ENCODE measurements around the gene STAG2. TPM values are rescaled to one million over a fixed set of nuclear protein-coding genes. Genes with fewer than 3 reads are reported as not detected.

STAG2 gene
- total and polyA plus RNA-seq, 2 donors (not counting 3 experiments of a cell fraction or from before 2014, with no cell fraction given): 12.7 to 55.9 TPM

GRCh38 chrX:124028182-124028581 is 66.7 kb downstream of the STAG2 start:
- no peaks in the 10 kb centered on the region for H4K20me1 ChIP-seq (replicated peaks; ENCODE audit: control insufficient read depth, extremely low read depth, insufficient read depth, low read length)
- no peaks in the 10 kb centered on the region for H3K27me3 ChIP-seq (ENCODE audit: control insufficient read depth in 2 of 2, insufficient read depth in 2 of 2, low read length in 2 of 2)
- H3K36me3 ChIP-seq (ENCODE audit: control insufficient read depth in 2 of 2, extremely low read depth in 1 of 2, insufficient read depth in 2 of 2, low read length in 2 of 2): no peaks in the 10 kb centered on the region
- no peak overlapping the region for H3K27ac ChIP-seq (ENCODE audit: insufficient read depth, low read depth, low read length)
- FAIRE-seq (no peak), DNase-seq (ENCODE audit: low read depth, low spot score) (no peak)
- peaks cover 11% of the 10 kb centered on the region for H3K79me2 ChIP-seq (ENCODE audit: control insufficient read depth, insufficient read depth, low read length)
- ChIA-PET CTCF (no interaction called here), POLR2A (no interaction called here)
- no peaks in the 10 kb centered on the region for H3K9me1 ChIP-seq (replicated peaks; ENCODE audit: control insufficient read depth, extremely low read depth, insufficient read depth, low read length)
- no peak overlapping the region for H3K4me3 ChIP-seq (replicated peaks in 1 of 3; ENCODE audit: insufficient read depth in 1 of 3, low read depth in 1 of 3, low read length in 3 of 3)
- dilution Hi-C loops (cut with MboI; ENCODE audit: extremely low pct_ligation_motif_present, low sequenced_read_pairs): no loop called here
- H3K9me3 ChIP-seq (replicated peaks; ENCODE audit: control insufficient read depth, insufficient read depth, low read length): no peaks in the 10 kb centered on the region
- H3K9ac ChIP-seq (replicated peaks; ENCODE audit: extremely low read depth, insufficient read depth, low read length): no peak overlapping the region
- BruUV-seq (replicated peaks): no TSS peak
- H2AFZ ChIP-seq (ENCODE audit: low read depth, low read length): no peak overlapping the region
- no peak overlapping the region for H3K4me2 ChIP-seq (ENCODE audit: insufficient read depth, low read length)
- intact Hi-C loops (cut with micrococcal nuclease): no loop called here
- TF ChIP-seq MYC (IDR thresholded peaks at IDR 0.05; ENCODE audit: low read depth, low read length) (no peak), GATA2 (IDR thresholded peaks at IDR 0.05; ENCODE audit: insufficient read depth, insufficient read length, low read depth, low read length) (no peak), FOS (IDR thresholded peaks at IDR 0.05; ENCODE audit: borderline replicate concordance, insufficient read depth, low read length) (peak; percentile 29)
- peaks cover 5% of the 10 kb centered on the region for H3K4me1 ChIP-seq (ENCODE audit: control insufficient read depth, extremely low read depth, insufficient read depth, low read length)

- no peak for FAIRE-seq
- Histone ChIP-seq H3K4me2 (ENCODE audit: insufficient read depth, low read length) (no peak overlapping the region), H3K79me2 (ENCODE audit: control insufficient read depth, insufficient read depth, low read length) (peaks cover 8% of the 10 kb centered on the region), H3K9me3 (replicated peaks; ENCODE audit: control insufficient read depth, insufficient read depth, low read length) (no peaks in the 10 kb centered on the region), H4K20me1 (replicated peaks; ENCODE audit: control insufficient read depth, extremely low read depth, insufficient read depth, low read length) (no peaks in the 10 kb centered on the region), H3K9ac (replicated peaks; ENCODE audit: extremely low read depth, insufficient read depth, low read length) (no peak overlapping the region), H3K4me3 (replicated peaks in 1 of 3; ENCODE audit: insufficient read depth in 1 of 3, low read depth in 1 of 3, low read length in 3 of 3) (no peak overlapping the region), H3K9me1 (replicated peaks; ENCODE audit: control insufficient read depth, extremely low read depth, insufficient read depth, low read length) (no peaks in the 10 kb centered on the region), H3K4me1 (ENCODE audit: control insufficient read depth, extremely low read depth, insufficient read depth, low read length) (no peaks in the 10 kb centered on the region), H3K27me3 (ENCODE audit: control insufficient read depth in 2 of 2, insufficient read depth in 2 of 2, low read length in 2 of 2) (no peaks in the 10 kb centered on the region), H3K36me3 (ENCODE audit: control insufficient read depth in 2 of 2, extremely low read depth in 1 of 2, insufficient read depth in 2 of 2, low read length in 2 of 2) (no peaks in the 10 kb centered on the region), H3K27ac (ENCODE audit: insufficient read depth, low read depth, low read length) (no peak overlapping the region), H2AFZ (ENCODE audit: low read depth, low read length) (no peak overlapping the region)
- ChIA-PET CTCF (no interaction called here), POLR2A (no interaction called here)
- dilution Hi-C loops (cut with MboI; ENCODE audit: extremely low pct_ligation_motif_present, low sequenced_read_pairs): no loop called here
- TF ChIP-seq POLR2AphosphoS5 (IDR thresholded peaks at IDR 0.05; ENCODE audit: insufficient read depth, low read depth, low read length) (no peak), JUN (IDR thresholded peaks at IDR 0.05; ENCODE audit: borderline replicate concordance, insufficient read depth, insufficient read length, low read depth) (no peak), FOS (IDR thresholded peaks at IDR 0.05; ENCODE audit: borderline replicate concordance, insufficient read depth, low read length) (no peak), POLR2A (IDR thresholded peaks at IDR 0.05; ENCODE audit: low read depth, low read length) (no peak), GATA2 (IDR thresholded peaks at IDR 0.05; ENCODE audit: insufficient read depth, insufficient read length, low read depth, low read length) (no peak), EZH2 (IDR thresholded peaks at IDR 0.05; ENCODE audit: borderline replicate concordance, low read depth, low read length, severe bottlenecking) (no peak), CTCF (IDR thresholded peaks at IDR 0.05; ENCODE audit: extremely low read depth in 1 of 2, insufficient read depth in 1 of 2, low read depth in 1 of 2, low read length in 2 of 2) (no peak), MYC (IDR thresholded peaks at IDR 0.05; ENCODE audit: low read depth, low read length) (no peak)
- TF ChIP-seq, protein P1, sequence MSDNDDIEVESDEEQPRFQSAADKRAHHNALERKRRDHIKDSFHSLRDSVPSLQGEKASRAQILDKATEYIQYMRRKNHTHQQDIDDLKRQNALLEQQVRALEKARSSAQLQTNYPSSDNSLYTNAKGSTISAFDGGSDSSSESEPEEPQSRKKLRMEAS (IDR thresholded peaks at IDR 0.05; ENCODE audit: insufficient read depth, insufficient read length): no peak
- BruUV-seq (replicated peaks): no TSS peak
- intact Hi-C loops (cut with micrococcal nuclease): no loop called here
- no peak for DNase-seq (ENCODE audit: low read depth, low spot score)
Measured at GRCh38 chrX:124030520-124030919, 69.0 kb downstream of the STAG2 start.

Data from endothelial cell of umbilical vein (primary cell).